Measurements from ENCODE around the gene WDR7. TPM values are rescaled to one million over a fixed set of nuclear protein-coding genes. Genes with fewer than 3 reads are reported as not detected.

The WDR7 gene
- total and polyA plus RNA-seq, 2 of the 4 experiments (the other 2 are of a cell fraction), result 3.7 to 23.3 TPM

DNA sequence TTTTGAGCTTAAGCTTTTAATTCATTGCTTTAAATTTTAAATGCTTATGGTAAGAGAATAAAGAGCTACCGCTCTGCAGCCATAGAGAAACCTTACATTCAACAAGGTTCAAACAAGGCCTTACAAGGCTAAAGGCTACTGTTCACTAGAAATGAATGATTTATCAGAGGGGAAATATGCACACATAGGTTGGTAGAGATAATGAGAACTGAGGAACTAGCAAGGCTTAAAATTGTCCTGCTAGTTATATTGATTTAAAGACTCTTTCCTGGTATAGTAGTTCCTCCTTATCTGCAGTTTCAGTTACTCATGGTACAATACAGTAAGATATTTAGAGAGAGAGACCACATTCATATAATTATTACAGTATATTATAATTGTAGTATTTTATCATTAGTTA is 193.4 kb downstream of the WDR7 start:
- H4K5ac ChIP-seq (ENCODE audit: low read depth, low read length), result no peak overlapping the region
- H3K23ac ChIP-seq (ENCODE audit: low read depth, low read length), result no peak overlapping the region
- H2AK9ac ChIP-seq (replicated peaks; ENCODE audit: low read depth, low read length, poor library complexity), result no peak overlapping the region
- DNase-seq, result no peak
- H3K4me1 ChIP-seq (ENCODE audit: control insufficient read depth, insufficient read depth, low read length), result no peaks in the 10 kb centered on the region
- H3K14ac ChIP-seq (replicated peaks; ENCODE audit: low read depth, low read length), result no peak overlapping the region
- H3K79me1 ChIP-seq (ENCODE audit: low read depth in 1 of 2, low read length in 2 of 2), result no peaks in the 10 kb centered on the region
- no peak overlapping the region for H2BK20ac ChIP-seq (ENCODE audit: low read depth, low read length)
- H2AFZ ChIP-seq (replicated peaks; ENCODE audit: low read length, poor library complexity), result no peak overlapping the region
- intact Hi-C loops (cut with micrococcal nuclease) (no loop called here), dilution Hi-C loops (cut with HindIII; ENCODE audit: low sequenced_read_pairs, unreplicated experiment) (no loop called here), in situ Hi-C loops (cut with MboI; ENCODE audit: low sequenced_read_pairs) (no loop called here)
- no peak overlapping the region for H3K4ac ChIP-seq (ENCODE audit: low read depth, low read length)
- no peak overlapping the region for H3K9ac ChIP-seq (ENCODE audit: low read depth, low read length)
- no peaks in the 10 kb centered on the region for H3K9me3 ChIP-seq (ENCODE audit: control insufficient read depth, insufficient read depth, low read length)
- no peak for TF ChIP-seq CEBPB (IDR thresholded peaks at IDR 0.05; ENCODE audit: low read depth, low read length)
- TF ChIP-seq SMC3 (IDR thresholded peaks at IDR 0.05; ENCODE audit: low read depth, low read length), result no peak
- TF ChIP-seq MXI1 (IDR thresholded peaks at IDR 0.05; ENCODE audit: borderline replicate concordance, low read depth, low read length), result no peak
- no CpG with 5 or more reads among the region's 1 CpG for WGBS, 2 experiments (ENCODE audit: extremely low coverage in 2 of 2, insufficient read length in 1 of 2)
- no peaks in the 10 kb centered on the region for H3K36me3 ChIP-seq (ENCODE audit: control insufficient read depth, insufficient read depth, low read length)
- no peak overlapping the region for H2BK15ac ChIP-seq (ENCODE audit: low read depth, low read length)
- no peak overlapping the region for H3K4me2 ChIP-seq (ENCODE audit: low read depth, low read length)
- H3K18ac ChIP-seq (ENCODE audit: low read depth, low read length), result no peak overlapping the region
- CTCF ChIA-PET, result no interaction called here
- no peak overlapping the region for H4K8ac ChIP-seq (ENCODE audit: low read depth in 2 of 2, low read length in 2 of 2)
- no peaks in the 10 kb centered on the region for H3K9me1 ChIP-seq (ENCODE audit: insufficient read depth, low read length)
- no peak overlapping the region for H4K91ac ChIP-seq (ENCODE audit: insufficient read depth, low read depth, low read length)
- no peak overlapping the region for H2BK120ac ChIP-seq (ENCODE audit: low read depth, low read length)
- ATAC-seq (ENCODE audit: low read depth), result no peak
- POLR2A ChIA-PET (ENCODE audit: unreplicated experiment), result no interaction called here
- H3K4me3 ChIP-seq (ENCODE audit: insufficient read depth, low read depth, low read length), result no peak overlapping the region
- no peak overlapping the region for H3K27ac ChIP-seq (ENCODE audit: insufficient read depth, low read length)
- H3K27me3 ChIP-seq (ENCODE audit: control insufficient read depth, insufficient read depth, low read length), result no peaks in the 10 kb centered on the region
- BruUV-seq (replicated peaks), result no TSS peak
- no peak overlapping the region for H2BK5ac ChIP-seq (ENCODE audit: low read depth, low read length, poor library complexity, severe bottlenecking)
- H4K20me1 ChIP-seq (ENCODE audit: insufficient read depth, low read length), result no peaks in the 10 kb centered on the region
- no peak overlapping the region for H2AK5ac ChIP-seq (ENCODE audit: low read depth, low read length)
- H3K56ac ChIP-seq (ENCODE audit: extremely low read depth, insufficient read depth, low read length), result no peak overlapping the region
